ENCODE data around the gene SOX5.

DNA sequence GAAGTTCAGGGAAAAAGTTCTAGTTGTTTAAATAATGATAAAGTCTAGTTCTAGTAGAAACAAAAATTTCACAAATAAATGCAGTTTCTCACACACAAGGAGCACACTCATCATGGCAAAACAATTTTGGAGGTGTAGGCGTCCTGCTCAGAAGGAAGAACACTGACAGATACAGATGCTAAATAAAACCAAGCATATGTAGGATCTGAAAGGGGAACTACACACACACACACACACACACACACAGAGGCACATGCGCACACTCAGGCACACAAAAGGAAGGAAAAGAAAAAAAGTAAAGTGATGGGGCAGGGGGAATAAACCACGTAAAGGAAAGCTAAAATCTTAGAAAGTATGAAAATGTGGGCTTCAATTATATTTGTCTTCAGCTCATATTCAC is 117.7 kb downstream of the SOX5 start:
- TF ChIP-seq CTCF (conservative IDR thresholded peaks at IDR 0.05; ENCODE audit: low read length) (no peak), EZH2phosphoT487 (IDR thresholded peaks at IDR 0.05; ENCODE audit: borderline replicate concordance) (no peak)
